ENCODE data around the gene SVEP1.

The SVEP1 gene

DNA sequence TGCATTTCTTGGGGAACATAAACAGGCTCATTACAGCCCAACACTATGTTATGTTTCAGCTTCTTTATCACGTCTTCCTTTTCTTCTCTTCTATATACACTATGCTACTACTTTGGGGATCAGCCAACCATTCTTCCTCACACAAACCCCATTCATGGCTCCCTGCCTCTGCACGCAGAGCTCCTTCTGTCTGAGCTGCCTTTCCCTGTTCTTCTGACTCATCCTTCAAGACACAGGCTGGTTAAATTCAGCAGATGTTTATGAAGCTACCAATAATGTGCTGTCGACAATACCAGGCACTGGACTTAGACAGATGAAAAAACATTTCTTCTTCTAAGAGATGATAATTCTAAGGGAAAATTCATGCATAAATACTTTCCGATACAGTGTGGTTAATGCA, 139.4 kb downstream of the SVEP1 start:
- TF ChIP-seq, protein P1, sequence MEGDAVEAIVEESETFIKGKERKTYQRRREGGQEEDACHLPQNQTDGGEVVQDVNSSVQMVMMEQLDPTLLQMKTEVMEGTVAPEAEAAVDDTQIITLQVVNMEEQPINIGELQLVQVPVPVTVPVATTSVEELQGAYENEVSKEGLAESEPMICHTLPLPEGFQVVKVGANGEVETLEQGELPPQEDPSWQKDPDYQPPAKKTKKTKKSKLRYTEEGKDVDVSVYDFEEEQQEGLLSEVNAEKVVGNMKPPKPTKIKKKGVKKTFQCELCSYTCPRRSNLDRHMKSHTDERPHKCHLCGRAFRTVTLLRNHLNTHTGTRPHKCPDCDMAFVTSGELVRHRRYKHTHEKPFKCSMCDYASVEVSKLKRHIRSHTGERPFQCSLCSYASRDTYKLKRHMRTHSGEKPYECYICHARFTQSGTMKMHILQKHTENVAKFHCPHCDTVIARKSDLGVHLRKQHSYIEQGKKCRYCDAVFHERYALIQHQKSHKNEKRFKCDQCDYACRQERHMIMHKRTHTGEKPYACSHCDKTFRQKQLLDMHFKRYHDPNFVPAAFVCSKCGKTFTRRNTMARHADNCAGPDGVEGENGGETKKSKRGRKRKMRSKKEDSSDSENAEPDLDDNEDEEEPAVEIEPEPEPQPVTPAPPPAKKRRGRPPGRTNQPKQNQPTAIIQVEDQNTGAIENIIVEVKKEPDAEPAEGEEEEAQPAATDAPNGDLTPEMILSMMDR (IDR thresholded peaks at IDR 0.05): no peak
- TF ChIP-seq ZFX (IDR thresholded peaks at IDR 0.05; ENCODE audit: borderline replicate concordance): no peak
- H3K27ac ChIP-seq: no peak overlapping the region

DNA sequence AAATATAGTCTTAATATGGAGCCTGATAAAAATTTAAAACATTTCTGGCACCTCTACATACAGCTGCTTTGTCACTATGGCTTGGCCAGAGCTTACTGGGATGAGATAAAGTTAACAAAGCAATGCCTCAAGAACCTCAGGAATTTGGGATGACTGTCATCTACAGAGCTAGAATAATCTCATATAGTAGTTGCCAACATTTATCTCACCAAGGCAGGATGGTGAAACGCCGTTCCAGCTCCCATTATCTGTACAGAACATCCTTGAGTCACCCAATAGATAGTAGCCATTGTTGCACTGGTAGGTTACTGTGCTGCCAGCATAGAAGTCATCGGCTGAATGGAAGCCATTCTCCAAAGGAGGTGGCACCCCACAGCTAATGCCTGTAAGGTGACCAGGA, 147.3 kb downstream of the SVEP1 start:
- no peak overlapping the region for H3K27ac ChIP-seq
- TF ChIP-seq, protein P1 (IDR thresholded peaks at IDR 0.05): no peak
- TF ChIP-seq ZFX (IDR thresholded peaks at IDR 0.05; ENCODE audit: borderline replicate concordance): no peak

DNA sequence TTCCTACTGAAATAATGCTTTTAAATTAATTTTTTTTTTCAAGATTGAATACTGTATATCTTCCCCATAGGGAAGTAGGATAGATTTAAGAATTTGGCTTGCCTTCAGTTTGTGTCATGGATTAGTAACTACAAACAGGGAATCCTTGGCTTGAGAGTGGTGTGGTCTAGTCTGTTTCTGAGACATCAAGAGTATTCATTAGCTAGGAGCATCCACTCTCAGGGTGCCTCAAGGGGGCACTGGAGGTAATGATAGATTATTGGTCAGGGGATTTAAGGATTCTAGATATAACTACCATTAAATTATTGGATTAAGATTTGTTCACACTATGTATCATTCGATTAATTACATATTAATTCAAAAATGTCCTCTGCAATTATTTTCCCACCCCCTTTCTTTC, 150.1 kb downstream of the SVEP1 start:
- H3K27ac ChIP-seq: no peak overlapping the region
- TF ChIP-seq, protein P1 (IDR thresholded peaks at IDR 0.05): no peak

DNA sequence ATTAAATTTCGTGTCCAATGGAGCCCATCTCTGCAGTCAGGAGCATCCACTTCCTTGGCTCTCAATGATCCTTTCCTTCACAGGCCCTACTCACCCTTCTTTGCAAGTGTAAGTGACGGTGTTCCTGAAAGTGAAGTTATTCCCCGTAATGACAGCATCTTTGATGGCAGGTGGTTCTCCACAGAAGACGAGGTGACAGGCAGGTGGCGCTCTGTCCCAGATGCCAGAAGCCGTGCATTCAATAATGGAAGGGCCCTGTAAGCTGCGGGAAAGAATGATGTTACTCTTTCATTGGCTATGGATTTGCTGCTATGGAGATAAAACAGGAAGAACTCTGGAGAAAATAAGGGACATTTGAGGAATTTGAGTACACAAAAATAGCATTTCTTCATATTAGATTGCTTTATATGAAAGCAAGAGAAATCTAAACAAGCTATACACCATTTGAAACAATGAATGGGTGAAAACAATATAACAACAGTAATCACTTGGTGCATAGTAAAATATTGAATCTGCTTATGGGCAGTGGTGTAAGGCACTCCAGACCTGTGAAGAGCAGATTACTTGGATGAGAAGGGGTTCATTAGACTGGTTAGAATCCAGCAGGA, 151.9 kb downstream of the SVEP1 start:
- TF ChIP-seq, protein P1 (IDR thresholded peaks at IDR 0.05): peak; percentile 90
- TF ChIP-seq ZFX (IDR thresholded peaks at IDR 0.05; ENCODE audit: borderline replicate concordance): no peak
- no peak overlapping the region for H3K27ac ChIP-seq

DNA sequence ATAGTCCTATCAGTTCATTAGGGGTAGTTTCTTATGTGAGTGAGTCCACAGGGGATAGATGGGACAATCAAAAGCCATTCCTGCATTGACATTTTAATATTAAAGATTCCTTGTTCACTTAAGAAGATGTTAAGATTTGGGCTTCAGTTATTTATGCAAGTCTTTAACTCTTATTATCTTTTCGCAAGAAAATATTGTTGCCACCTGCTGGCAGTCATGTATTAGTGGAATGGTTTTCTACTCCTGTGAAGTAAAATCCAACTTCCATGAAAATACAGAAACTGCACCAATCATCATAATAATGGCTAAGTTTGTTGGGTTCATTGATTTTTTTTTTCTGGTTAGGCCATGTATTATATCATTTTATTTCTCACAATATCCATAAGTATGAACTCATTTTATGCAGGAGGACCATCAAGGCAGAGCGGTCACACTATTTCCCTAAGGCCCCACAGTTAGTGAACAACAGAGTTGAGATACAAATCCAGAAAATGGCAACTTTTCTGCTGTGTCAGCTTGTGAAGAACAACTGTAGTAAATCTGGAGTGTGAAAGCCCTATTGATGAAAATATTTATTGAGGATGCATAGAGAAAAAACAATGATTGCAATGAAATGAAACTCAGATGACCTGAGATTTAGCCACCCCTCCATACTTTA, 153.4 kb downstream of the SVEP1 start:
- H3K27ac ChIP-seq: no peak overlapping the region
- no peak for TF ChIP-seq ZFX (IDR thresholded peaks at IDR 0.05; ENCODE audit: borderline replicate concordance)
- TF ChIP-seq, protein P1 (IDR thresholded peaks at IDR 0.05): peak; percentile 28

DNA sequence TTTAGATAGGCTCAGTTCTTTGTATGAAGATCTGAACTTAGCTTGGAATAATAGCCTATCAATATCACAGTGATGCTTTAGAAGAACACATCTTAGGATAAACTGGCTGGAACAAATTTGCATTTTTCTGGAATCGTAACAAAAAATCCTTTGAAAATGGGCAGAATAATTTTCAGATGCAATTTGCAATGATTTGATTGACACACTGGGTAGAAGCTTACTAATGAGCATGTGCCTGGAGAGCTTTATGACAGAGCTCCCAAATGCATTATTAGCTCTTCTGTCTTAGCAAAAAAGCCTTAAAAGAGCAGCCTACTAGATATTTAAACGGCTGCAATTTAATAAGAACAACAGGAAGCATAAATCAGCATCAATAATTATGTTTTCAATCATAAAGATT, 165.1 kb downstream of the SVEP1 start:
- TF ChIP-seq, protein P1 (IDR thresholded peaks at IDR 0.05): no peak
- no peak for TF ChIP-seq ZFX (IDR thresholded peaks at IDR 0.05; ENCODE audit: borderline replicate concordance)
- no peak overlapping the region for H3K27ac ChIP-seq

DNA sequence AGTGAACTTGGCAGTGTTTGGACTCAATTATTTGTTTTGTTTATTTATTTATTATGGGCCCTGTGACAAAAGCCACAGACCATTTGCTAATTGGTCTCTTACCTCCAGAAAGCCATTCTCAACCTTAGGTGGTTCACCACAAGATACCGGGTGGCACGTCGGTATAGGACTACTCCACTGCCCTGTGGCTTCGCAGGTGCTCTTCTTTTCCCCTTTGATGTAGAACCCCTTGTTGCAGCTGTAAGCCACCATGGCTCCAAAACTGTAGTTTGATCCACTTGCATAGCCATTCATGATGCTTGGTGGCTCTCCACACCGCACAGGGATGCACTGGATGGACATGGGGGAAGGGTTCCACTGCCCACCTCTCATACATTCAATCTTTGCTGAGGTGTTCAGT, 168.6 kb downstream of the SVEP1 start:
- H3K27ac ChIP-seq: no peak overlapping the region
- TF ChIP-seq ZFX (IDR thresholded peaks at IDR 0.05; ENCODE audit: borderline replicate concordance): no peak
- TF ChIP-seq, protein P1 (IDR thresholded peaks at IDR 0.05): no peak

Data from 22Rv1 (cell line).